Erythroblast (primary cell): ENCODE data around the gene MAGEA4.

Experiments used
- GATA1 ChIP-seq: IDR thresholded peaks from 2 replicates; pipeline ENCODE4 v1.6.1; 2011; ENCODE audit warnings: low read depth, mild to moderate bottlenecking, control low read depth, low read length, moderate library complexity
- POLR2A ChIP-seq: IDR thresholded peaks from 2 replicates; pipeline ENCODE4 v1.6.1; 2011; ENCODE audit warnings: mild to moderate bottlenecking, low read length

DNA sequence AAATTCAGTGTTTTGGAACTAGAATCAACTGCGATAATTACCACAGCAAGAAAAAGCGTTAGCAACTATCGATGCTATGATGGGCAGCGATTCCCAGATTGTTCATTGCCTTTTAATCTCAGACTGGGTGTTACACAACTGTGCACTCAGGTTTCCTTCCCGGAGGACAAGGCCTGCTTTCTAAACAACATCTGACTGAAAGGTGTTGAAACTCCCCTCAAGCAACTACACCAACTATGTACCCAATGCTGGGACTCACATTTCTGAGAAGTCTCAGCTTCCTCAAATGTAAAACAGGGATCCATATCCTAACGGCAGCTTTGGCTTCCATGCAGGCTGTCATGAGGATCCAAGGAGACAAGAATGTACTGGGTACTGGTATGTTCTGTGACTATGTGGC lies 53.5 kb downstream of the MAGEA4 start:
- TF ChIP-seq POLR2A (no peak), GATA1 (no peak)
